ENCODE data around the gene ANKRD33B.

The ANKRD33B gene

DNA sequence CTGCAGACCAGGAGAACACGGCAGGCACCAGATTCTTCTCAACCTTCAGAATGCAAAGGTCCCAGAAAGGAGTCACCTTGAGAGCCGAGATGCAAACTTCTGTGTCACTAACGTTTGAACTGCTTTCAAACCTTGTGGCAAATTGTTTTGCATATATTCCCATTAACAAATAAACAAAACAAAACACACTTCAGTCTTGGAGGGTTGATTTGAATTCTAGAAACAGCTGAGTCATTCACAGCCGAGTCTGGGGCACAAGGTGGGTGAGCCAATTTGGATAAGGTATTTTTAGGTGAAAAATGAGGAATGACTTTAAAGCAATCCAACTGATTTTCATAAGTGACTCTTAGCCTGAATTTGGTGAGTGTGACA is 38.8 kb upstream of the ANKRD33B start:
- H3K36me3 ChIP-seq, result no peaks in the 10 kb centered on the region
- no peak overlapping the region for H3K4me3 ChIP-seq
- H3K4me1 ChIP-seq, result peaks cover 9% of the 10 kb centered on the region; the same call in 1 of the 2 replicates
- no peak overlapping the region for H3K4me2 ChIP-seq
- TF ChIP-seq Cebpa-rat (IDR thresholded peaks at IDR 0.05), result no peak
- H3K9me3 ChIP-seq, result peaks cover 20% of the 10 kb centered on the region
- H3K27ac ChIP-seq, result no peak overlapping the region
- no peaks in the 10 kb centered on the region for H4K20me1 ChIP-seq
- H3K9ac ChIP-seq, result no peak overlapping the region
- H3K27me3 ChIP-seq, result no peaks in the 10 kb centered on the region

DNA sequence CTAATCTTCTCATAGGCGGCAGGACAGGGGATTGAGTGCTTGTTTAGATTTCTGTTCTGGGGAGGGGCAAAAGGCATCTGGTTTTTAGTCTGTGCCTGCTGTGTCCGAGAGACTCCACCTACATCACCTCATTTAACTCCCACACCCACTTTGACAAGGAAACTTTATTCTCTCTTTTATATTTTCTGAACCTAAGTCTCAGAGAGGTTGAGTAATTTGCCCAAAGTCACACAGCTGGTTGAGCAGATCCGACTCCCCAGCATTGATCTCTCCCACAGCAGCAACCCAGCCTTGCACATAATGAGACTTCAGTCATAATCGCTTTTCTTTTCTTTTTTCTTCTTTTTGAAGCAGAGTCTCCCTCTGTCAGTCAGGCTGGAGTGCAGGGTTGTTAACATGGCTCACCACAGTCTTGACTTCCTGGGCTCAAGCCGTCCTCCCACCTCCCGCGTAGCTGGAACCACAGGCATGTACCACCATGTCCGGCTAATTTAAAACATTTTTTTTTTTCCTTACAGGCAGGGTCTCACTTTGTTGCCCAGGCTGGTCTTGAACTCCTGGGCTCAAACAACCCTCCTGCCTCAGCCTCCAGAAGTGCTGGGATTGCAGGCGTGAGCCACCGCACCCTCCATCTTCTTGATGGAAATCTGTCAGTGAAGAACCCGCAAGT is 36.5 kb upstream of the ANKRD33B start:
- peaks cover 12% of the 10 kb centered on the region for H3K9me3 ChIP-seq
- no peak overlapping the region for H3K9ac ChIP-seq
- H3K27me3 ChIP-seq, result no peaks in the 10 kb centered on the region
- H4K20me1 ChIP-seq, result no peaks in the 10 kb centered on the region
- H3K4me3 ChIP-seq, result no peak overlapping the region
- no peak overlapping the region for H3K4me2 ChIP-seq
- no peaks in the 10 kb centered on the region for H3K36me3 ChIP-seq
- no peak overlapping the region for H3K27ac ChIP-seq
- no peak for TF ChIP-seq Cebpa-rat (IDR thresholded peaks at IDR 0.05)
- H3K4me1 ChIP-seq, result peaks cover 9% of the 10 kb centered on the region; the same call in 1 of the 2 replicates

DNA sequence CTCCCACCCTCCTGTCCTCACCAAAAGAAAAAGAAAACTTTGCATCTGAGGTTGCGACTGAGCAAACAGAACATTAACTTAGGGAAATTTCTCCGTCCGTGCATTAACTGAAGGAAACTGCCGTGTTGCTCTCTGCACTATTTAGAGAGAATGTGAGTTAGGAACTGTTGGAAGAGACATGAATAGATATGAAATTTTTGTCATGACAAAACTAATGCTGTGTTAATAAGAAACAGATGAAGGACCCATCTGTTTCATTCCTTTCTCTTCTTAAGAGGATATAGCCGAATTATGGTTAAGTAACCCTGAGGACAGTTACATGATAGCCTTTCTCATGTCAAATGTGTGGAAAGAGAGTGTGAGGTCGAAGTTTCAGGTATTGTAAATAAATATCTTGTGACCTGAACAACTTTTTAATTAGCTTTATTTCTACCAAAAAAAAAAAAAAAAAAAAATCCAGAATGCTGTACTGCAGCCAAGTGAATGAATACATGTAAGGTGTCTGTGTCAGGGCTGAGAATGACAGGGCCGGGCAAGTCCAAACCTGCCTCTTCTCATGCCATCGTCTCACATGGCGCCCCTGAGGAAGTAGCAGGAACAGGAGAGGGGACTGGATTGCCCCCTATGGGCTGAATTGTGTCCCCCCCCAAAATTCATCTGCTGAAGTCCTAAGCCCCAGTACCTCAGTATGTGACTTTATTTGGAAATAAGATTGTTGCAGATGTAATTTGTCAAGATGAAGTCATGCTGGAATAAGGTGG is 35.6 kb upstream of the ANKRD33B start:
- TF ChIP-seq Cebpa-rat (IDR thresholded peaks at IDR 0.05), result no peak
- H3K27ac ChIP-seq, result no peak overlapping the region
- H4K20me1 ChIP-seq, result no peaks in the 10 kb centered on the region
- H3K36me3 ChIP-seq, result no peaks in the 10 kb centered on the region
- H3K27me3 ChIP-seq, result no peaks in the 10 kb centered on the region
- H3K9ac ChIP-seq, result no peak overlapping the region
- H3K4me1 ChIP-seq, result peaks cover 9% of the 10 kb centered on the region; the same call in 1 of the 2 replicates
- H3K9me3 ChIP-seq, result peaks cover 6% of the 10 kb centered on the region
- no peak overlapping the region for H3K4me3 ChIP-seq
- H3K4me2 ChIP-seq, result no peak overlapping the region

DNA sequence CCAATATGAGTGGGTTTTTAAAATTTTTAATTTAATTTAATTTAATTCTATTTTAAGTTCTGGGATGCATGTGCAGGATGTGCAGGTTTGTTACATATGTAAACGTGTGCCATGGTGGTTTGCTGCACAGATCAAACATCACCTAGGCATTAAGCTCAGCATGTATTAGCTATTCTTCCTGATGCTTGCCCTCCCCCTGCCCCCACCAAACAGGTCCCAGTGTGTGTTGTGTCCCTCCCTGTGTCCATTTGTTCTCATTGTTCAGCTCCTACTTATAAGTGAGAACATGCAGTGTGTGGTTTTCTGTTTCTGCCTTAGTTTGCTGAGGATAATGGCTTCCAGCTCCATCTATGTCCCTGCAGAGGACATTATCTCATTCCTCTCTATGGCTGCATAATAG is 35.0 kb upstream of the ANKRD33B start:
- Histone ChIP-seq H3K27ac (no peak overlapping the region), H3K36me3 (no peaks in the 10 kb centered on the region), H3K4me2 (no peak overlapping the region), H4K20me1 (no peaks in the 10 kb centered on the region), H3K4me1 (peaks cover 14% of the 10 kb centered on the region; the same call in 1 of the 2 replicates), H3K27me3 (no peaks in the 10 kb centered on the region), H3K9me3 (no peaks in the 10 kb centered on the region), H3K9ac (no peak overlapping the region), H3K4me3 (no peak overlapping the region)
- TF ChIP-seq Cebpa-rat (IDR thresholded peaks at IDR 0.05), result no peak

DNA sequence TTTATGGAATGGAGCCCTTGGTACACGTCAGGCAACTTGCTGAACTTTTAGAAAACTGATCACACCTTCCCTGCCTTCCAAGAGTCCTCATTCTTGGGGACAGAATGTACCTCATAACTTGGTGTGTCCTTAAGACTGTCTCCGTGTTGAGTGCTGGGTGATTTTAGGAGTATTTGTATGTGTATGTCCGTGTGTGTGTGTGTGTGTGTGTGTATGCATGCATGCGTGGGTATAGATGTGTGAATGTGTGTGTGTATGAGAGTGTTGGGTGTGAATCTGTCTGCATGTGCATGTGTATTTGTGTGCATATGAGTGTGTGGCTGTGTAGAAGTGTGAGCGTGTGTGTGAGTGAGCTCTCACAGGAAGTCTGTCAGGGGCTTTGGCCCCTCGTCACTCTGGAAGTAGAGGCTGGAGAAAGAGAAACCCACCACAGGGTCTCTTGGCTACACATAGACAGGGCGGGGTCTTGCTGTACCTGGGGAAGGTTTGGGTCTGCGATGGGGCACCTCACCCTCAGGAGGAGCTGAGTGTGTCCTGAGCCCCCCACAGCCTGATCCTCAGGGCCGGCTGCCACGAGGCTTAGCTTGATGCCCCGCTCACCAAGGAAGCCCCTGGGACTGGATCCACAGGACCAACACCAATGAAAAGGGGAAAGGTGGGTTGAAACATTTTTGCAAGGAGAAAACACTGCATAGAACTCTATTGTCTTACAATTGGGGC is 33.1 kb upstream of the ANKRD33B start:
- Histone ChIP-seq H3K9me3 (no peaks in the 10 kb centered on the region), H3K4me3 (no peak overlapping the region), H3K9ac (no peak overlapping the region), H3K27me3 (no peaks in the 10 kb centered on the region), H3K27ac (no peak overlapping the region), H3K4me2 (no peak overlapping the region), H4K20me1 (no peaks in the 10 kb centered on the region), H3K4me1 (peaks cover 15% of the 10 kb centered on the region; the same call in 1 of the 2 replicates), H3K36me3 (no peaks in the 10 kb centered on the region)
- no peak for TF ChIP-seq Cebpa-rat (IDR thresholded peaks at IDR 0.05)

DNA sequence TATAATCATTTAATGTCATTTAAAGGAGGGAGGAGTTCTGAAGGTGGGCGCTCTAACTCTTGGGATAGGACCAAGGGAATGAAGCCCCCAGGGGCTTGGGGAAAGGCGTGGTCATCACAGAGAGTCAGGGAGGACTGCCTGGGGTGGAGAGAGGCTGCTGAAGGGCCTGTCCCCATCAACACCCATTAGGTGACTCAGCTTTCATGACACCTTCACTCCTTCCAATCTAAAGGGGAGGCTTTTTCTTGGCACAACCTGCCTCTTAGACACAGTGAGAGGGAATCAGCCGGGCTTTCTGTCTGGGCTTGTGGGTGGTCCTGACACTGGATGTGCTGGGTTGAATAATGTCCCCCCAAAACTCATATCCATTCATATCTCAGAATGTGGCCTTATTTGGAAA is 31.4 kb upstream of the ANKRD33B start:
- no peaks in the 10 kb centered on the region for H3K9me3 ChIP-seq
- no peaks in the 10 kb centered on the region for H3K36me3 ChIP-seq
- no peak overlapping the region for H3K27ac ChIP-seq
- no peaks in the 10 kb centered on the region for H3K27me3 ChIP-seq
- no peak overlapping the region for H3K4me3 ChIP-seq
- no peaks in the 10 kb centered on the region for H4K20me1 ChIP-seq
- peaks cover 25% of the 10 kb centered on the region for H3K4me1 ChIP-seq
- H3K9ac ChIP-seq, result no peak overlapping the region
- TF ChIP-seq Cebpa-rat (IDR thresholded peaks at IDR 0.05), result no peak
- H3K4me2 ChIP-seq, result no peak overlapping the region

DNA sequence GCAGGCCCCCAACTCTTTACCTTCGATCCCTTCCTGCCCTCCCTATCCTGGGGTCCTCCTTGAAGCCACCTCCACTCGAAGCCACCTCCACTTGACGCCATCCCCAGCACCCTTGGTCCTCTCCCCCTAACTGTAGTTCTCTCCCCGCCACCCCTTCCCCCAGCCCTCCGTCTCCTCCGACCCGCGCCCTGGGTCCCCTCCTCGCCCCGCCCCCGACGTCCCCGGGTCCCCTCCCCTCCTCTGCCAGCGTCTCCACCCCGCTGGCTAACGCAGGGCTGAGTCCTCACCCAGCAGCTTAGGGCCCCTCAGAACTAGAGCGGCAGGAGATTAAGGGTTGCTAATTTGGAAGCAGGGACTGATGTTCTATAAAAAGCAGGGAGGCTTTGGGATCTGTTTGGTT is 30.6 kb upstream of the ANKRD33B start:
- TF ChIP-seq Cebpa-rat (IDR thresholded peaks at IDR 0.05), result no peak
- Histone ChIP-seq H3K4me1 (peaks cover 27% of the 10 kb centered on the region), H3K27ac (no peak overlapping the region), H3K4me2 (peak overlapping the region; percentile 45), H4K20me1 (no peaks in the 10 kb centered on the region), H3K9ac (no peak overlapping the region), H3K4me3 (no peak overlapping the region), H3K9me3 (no peaks in the 10 kb centered on the region), H3K27me3 (no peaks in the 10 kb centered on the region), H3K36me3 (no peaks in the 10 kb centered on the region)

DNA sequence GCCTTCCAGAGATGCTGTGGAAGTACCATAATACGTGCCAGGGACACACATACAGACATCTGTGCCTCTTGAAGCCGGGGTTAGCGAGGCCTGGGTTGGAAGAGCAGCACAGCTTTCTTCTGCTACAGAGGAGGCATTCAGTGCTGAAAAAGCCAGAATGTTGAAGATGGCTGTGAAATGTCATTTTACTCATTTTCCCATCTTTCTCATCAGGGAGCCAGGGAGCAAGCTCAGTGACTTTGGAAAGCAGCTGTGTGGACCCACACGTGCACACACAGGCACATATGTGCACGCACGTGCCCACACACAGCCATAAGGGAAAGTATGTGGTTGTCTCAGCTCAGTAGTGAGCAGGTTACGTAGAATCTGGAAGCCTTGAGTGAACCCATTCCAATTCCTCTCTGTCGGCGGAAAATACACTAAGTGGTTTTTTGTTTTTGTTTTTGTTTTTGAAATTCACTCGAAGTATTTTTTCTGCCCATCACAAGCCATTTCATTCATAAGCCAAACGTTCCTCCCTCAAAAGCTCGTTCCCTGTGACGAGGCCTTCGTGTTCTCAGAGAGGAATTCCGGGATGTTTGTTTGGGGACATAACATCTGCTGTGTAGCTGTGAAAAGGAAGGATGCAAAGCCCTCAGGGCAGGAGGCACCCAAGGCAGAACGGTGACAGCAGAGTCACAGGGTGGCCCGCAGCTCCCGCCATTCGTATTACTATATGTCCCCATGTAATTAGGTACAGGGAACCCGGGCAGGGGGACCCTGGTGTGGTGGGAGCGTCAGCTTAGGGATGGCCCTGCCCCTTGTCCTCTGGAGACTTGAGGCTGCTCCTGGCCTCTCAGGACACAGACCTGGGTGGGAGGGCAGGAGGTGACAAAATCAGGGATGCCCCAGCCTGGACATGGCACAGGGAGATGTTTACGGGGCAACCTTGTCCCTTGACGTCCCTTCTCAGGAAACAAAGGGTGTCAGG is 29.0 kb upstream of the ANKRD33B start:
- Histone ChIP-seq H3K4me2 (no peak overlapping the region), H3K36me3 (no peaks in the 10 kb centered on the region)

DNA sequence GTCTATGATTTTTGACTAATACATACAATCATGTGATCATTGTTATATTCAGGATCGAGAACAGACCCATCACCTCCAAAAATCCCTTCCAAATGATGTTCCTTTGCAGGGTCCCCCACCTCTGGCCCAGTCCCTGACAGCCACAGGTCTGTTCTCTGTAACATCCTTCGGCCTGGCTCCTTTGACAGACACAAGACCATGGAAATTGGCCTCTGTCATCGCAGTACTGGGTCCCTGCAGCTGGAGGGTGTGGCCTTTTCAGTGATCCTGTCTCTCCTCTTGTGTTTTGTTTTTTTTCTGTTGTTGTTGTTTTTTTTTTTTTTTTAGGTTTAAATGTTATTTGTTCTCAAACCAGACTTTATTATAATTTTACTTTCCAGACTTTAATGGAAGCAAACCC is 27.4 kb upstream of the ANKRD33B start:
- no peak overlapping the region for H3K27ac ChIP-seq
- TF ChIP-seq Cebpa-rat (IDR thresholded peaks at IDR 0.05), result no peak
- no peaks in the 10 kb centered on the region for H3K27me3 ChIP-seq
- no peaks in the 10 kb centered on the region for H4K20me1 ChIP-seq
- peak overlapping the region; percentile 88 for H3K4me2 ChIP-seq
- H3K4me3 ChIP-seq, result 0 out of 2 replicates have a peak overlapping the region, but pooled peaks have one; percentile 41
- peaks cover 35% of the 10 kb centered on the region for H3K4me1 ChIP-seq
- H3K9ac ChIP-seq, result no peak overlapping the region
- H3K36me3 ChIP-seq, result no peaks in the 10 kb centered on the region
- no peaks in the 10 kb centered on the region for H3K9me3 ChIP-seq

More for the DNA sequence above, 29.0 kb upstream of the ANKRD33B start:
- Histone ChIP-seq H3K9ac (no peak overlapping the region), H3K27ac (no peak overlapping the region), H3K9me3 (no peaks in the 10 kb centered on the region), H3K27me3 (no peaks in the 10 kb centered on the region), H3K4me3 (no peak overlapping the region), H4K20me1 (no peaks in the 10 kb centered on the region), H3K4me1 (peaks cover 35% of the 10 kb centered on the region)
- TF ChIP-seq Cebpa-rat (IDR thresholded peaks at IDR 0.05), result no peak

All from BLaER1 (cell line).